Measurements from ENCODE around the gene CLCN1.

CLCN1 gene

DNA sequence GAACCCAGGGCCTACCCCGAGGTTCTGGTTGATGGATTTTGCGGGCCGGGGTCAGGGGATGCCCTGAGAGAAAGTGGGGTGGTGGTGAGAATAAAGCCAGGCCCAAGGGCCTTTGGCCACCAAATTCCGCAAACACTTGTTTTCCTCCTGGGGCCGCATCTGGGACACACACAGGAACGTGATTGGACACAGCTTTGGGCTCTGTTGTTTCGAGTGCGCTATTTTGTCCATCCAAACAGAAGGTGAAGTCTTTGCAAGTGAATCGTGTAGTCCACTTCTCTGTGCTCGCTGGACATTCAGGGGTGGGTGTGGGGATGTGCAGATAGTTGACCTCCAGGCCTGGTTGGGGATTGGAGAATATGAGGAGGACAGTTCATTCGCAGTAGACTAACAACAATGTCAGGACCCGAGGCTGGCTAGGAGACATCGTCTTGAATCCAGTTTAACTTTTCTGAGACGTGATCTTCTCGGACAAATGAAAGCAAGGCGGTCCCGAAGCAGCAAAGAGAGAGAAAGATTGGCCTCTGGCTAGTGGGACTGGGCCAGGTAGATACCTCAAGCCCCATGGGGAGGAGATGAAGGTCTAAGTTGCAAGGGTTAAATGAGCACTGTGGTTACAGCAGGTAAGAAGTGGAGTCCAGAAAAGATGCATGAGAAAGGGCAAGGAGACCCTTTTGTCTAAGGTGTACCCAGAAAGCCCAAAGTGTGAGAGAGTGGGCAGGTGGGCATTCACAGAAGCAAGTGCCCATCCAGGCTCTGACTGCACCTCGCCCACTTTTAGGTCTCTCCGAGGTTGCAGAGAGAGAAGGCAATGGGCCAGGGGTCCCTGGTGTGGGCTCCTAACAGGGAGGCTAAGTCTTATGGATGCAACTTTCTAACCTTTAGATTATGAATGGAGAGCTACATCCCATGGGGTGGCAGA is 47.4 kb downstream of the CLCN1 start:
- Histone ChIP-seq H3K9me3 (ENCODE audit: insufficient read depth, low read length, severe bottlenecking) (no peaks in the 10 kb centered on the region), H3K4me2 (ENCODE audit: insufficient read depth, low read length) (peak overlapping the region; percentile 97), H3K79me2 (ENCODE audit: insufficient read depth, low read length) (no peaks in the 10 kb centered on the region), H3K36me3 (ENCODE audit: insufficient read depth, low read length) (no peaks in the 10 kb centered on the region), H3K4me1 (ENCODE audit: insufficient read depth, low read length) (peaks cover 12% of the 10 kb centered on the region), H4K20me1 (ENCODE audit: insufficient read depth, low read length) (no peaks in the 10 kb centered on the region), H3K27ac (ENCODE audit: low read length) (no peak overlapping the region), H3K27me3 (ENCODE audit: insufficient read depth, low read length, poor library complexity) (peaks cover 61% of the 10 kb centered on the region), H3K4me3 (ENCODE audit: low read depth in 1 of 2, low read length in 2 of 2) (peak overlapping the region in 1 of 2 experiments; percentile 38; a peak in 1 of 4 replicates), H2AFZ (ENCODE audit: low read depth, low read length) (no peak overlapping the region), H3K9ac (ENCODE audit: low read depth, low read length) (peak overlapping the region; percentile 48; the same call in 1 of the 2 replicates)
- TF ChIP-seq, protein P1, sequence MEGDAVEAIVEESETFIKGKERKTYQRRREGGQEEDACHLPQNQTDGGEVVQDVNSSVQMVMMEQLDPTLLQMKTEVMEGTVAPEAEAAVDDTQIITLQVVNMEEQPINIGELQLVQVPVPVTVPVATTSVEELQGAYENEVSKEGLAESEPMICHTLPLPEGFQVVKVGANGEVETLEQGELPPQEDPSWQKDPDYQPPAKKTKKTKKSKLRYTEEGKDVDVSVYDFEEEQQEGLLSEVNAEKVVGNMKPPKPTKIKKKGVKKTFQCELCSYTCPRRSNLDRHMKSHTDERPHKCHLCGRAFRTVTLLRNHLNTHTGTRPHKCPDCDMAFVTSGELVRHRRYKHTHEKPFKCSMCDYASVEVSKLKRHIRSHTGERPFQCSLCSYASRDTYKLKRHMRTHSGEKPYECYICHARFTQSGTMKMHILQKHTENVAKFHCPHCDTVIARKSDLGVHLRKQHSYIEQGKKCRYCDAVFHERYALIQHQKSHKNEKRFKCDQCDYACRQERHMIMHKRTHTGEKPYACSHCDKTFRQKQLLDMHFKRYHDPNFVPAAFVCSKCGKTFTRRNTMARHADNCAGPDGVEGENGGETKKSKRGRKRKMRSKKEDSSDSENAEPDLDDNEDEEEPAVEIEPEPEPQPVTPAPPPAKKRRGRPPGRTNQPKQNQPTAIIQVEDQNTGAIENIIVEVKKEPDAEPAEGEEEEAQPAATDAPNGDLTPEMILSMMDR (IDR thresholded peaks at IDR 0.05; ENCODE audit: borderline replicate concordance, extremely low read depth, low read length, poor library complexity, severe bottlenecking): no peak
- TF ChIP-seq EZH2 (IDR thresholded peaks at IDR 0.05; ENCODE audit: borderline replicate concordance, low read depth, low read length, severe bottlenecking): peak; percentile 81
- ATAC-seq (ENCODE audit: insufficient read depth, low read depth) (no peak), DNase-seq (no peak)

DNA sequence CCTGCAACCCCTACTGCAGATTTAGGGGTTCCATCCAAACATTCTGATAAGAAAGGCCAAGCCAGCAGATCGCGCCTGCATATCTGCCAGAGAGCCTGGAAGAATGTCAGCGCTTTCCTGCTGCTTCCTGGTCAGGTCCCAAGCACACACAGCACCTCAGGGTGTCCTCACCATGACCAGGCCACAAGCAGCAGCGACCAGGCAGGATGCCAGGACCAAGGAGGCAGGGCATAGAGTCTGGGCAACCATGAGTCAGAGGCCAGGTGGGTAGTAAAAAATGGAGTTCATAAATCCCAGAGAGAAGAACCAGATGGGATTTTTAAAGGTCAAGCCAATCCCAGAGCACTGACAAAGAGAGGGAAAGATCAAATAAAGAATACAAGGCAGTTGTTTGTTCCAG is 52.1 kb downstream of the CLCN1 start:
- Histone ChIP-seq H3K27ac (ENCODE audit: low read length) (no peak overlapping the region), H3K79me2 (ENCODE audit: insufficient read depth, low read length) (no peaks in the 10 kb centered on the region), H3K27me3 (ENCODE audit: insufficient read depth, low read length, poor library complexity) (peaks cover 29% of the 10 kb centered on the region), H2AFZ (ENCODE audit: low read depth, low read length) (no peak overlapping the region), H3K9ac (ENCODE audit: low read depth, low read length) (no peak overlapping the region), H3K9me3 (ENCODE audit: insufficient read depth, low read length, severe bottlenecking) (no peaks in the 10 kb centered on the region), H3K4me1 (ENCODE audit: insufficient read depth, low read length) (peaks cover 12% of the 10 kb centered on the region), H3K4me3 (ENCODE audit: low read depth in 1 of 2, low read length in 2 of 2) (no peak overlapping the region), H3K4me2 (ENCODE audit: insufficient read depth, low read length) (no peak overlapping the region), H4K20me1 (ENCODE audit: insufficient read depth, low read length) (no peaks in the 10 kb centered on the region), H3K36me3 (ENCODE audit: insufficient read depth, low read length) (no peaks in the 10 kb centered on the region)
- ATAC-seq (ENCODE audit: insufficient read depth, low read depth) (no peak), DNase-seq (no peak)
- TF ChIP-seq EZH2 (IDR thresholded peaks at IDR 0.05; ENCODE audit: borderline replicate concordance, low read depth, low read length, severe bottlenecking): no peak
- TF ChIP-seq, protein P1 (IDR thresholded peaks at IDR 0.05; ENCODE audit: borderline replicate concordance, extremely low read depth, low read length, poor library complexity, severe bottlenecking): no peak

DNA sequence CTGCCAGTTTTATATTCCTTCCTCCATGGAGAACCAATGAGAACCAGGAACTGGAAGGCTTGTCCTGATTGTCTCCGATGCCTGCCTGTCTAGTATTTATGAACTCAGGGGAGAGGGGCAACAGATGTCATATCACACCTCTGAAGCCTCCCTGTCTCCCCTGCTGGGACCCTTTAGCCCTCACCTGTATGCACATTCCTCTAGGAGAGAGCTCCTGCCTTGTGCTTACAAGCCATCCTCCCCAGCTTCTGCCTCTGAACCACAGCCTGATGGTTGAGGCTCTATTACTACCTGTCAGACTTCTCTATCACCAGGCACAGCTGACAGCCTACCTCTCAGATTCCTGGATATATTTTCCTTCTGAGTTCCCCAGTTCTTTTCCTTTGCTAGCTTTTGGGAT is 52.5 kb downstream of the CLCN1 start:
- Histone ChIP-seq H3K4me2 (ENCODE audit: insufficient read depth, low read length) (no peak overlapping the region), H3K4me1 (ENCODE audit: insufficient read depth, low read length) (peaks cover 9% of the 10 kb centered on the region), H3K79me2 (ENCODE audit: insufficient read depth, low read length) (no peaks in the 10 kb centered on the region), H4K20me1 (ENCODE audit: insufficient read depth, low read length) (no peaks in the 10 kb centered on the region), H3K9ac (ENCODE audit: low read depth, low read length) (no peak overlapping the region), H2AFZ (ENCODE audit: low read depth, low read length) (no peak overlapping the region), H3K4me3 (ENCODE audit: low read depth in 1 of 2, low read length in 2 of 2) (no peak overlapping the region), H3K27ac (ENCODE audit: low read length) (no peak overlapping the region), H3K9me3 (ENCODE audit: insufficient read depth, low read length, severe bottlenecking) (no peaks in the 10 kb centered on the region), H3K36me3 (ENCODE audit: insufficient read depth, low read length) (no peaks in the 10 kb centered on the region), H3K27me3 (ENCODE audit: insufficient read depth, low read length, poor library complexity) (peaks cover 25% of the 10 kb centered on the region)
- DNase-seq (no peak), ATAC-seq (ENCODE audit: insufficient read depth, low read depth) (no peak)
- no peak for TF ChIP-seq EZH2 (IDR thresholded peaks at IDR 0.05; ENCODE audit: borderline replicate concordance, low read depth, low read length, severe bottlenecking)
- TF ChIP-seq, protein P1 (IDR thresholded peaks at IDR 0.05; ENCODE audit: borderline replicate concordance, extremely low read depth, low read length, poor library complexity, severe bottlenecking): no peak
